Measurements from ENCODE around the gene TOR1AIP2. TPM values are rescaled to one million over a fixed set of nuclear protein-coding genes. Genes with fewer than 3 reads are reported as not detected.

The TOR1AIP2 gene
- total and polyA plus RNA-seq, 2 of the 8 experiments (the other 6 are each of a cell fraction or from before 2014, with no cell fraction given) = 12.1 to 75.2 TPM

- TF ChIP-seq CTBP2 (IDR thresholded peaks at IDR 0.05; ENCODE audit: borderline replicate concordance, insufficient read depth, insufficient read length, low read length) = no peak
- no peak for TF ChIP-seq CHD2 (IDR thresholded peaks at IDR 0.05; ENCODE audit: low read length)
- TF ChIP-seq TAF1 (IDR thresholded peaks at IDR 0.05; ENCODE audit: low read depth, low read length) = no peak
- no peak for TF ChIP-seq BACH1 (IDR thresholded peaks at IDR 0.05; ENCODE audit: low read length)
Observed at GRCh38 chr1:179803918-179804317, 73.7 kb downstream of the TOR1AIP2 start (continued).

Measured in H1 (cell line).